ENCODE results near the gene RNF34.
A peak's percentile ranks its signal among the peaks of the same experiment; 100 is the strongest.
"Not testable (repeated sequence)": the region's sequence is repeated elsewhere in the genome, so short reads cannot be mapped to it uniquely, and the experiment has no call there.

RNF34 gene, protein sequence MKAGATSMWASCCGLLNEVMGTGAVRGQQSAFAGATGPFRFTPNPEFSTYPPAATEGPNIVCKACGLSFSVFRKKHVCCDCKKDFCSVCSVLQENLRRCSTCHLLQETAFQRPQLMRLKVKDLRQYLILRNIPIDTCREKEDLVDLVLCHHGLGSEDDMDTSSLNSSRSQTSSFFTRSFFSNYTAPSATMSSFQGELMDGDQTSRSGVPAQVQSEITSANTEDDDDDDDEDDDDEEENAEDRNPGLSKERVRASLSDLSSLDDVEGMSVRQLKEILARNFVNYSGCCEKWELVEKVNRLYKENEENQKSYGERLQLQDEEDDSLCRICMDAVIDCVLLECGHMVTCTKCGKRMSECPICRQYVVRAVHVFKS

GRCh38 chr12:121399391-121400331, at the start of gene RNF34:
RNF34 (plus strand) TSS chr12:121400118; CDS start chr12:121400213, 95 bp downstream.
- FAIRE-seq (peak; percentile 97), DNase-seq (ENCODE audit: insufficient read length, low spot score) (peak; percentile 94)
- peak; percentile 96 for TF ChIP-seq POLR2A (IDR thresholded peaks at IDR 0.05; ENCODE audit: low read depth, low read length)

GRCh38 chr12:121351820-121352681, 47.9 kb upstream of the RNF34 start, which contains the start of gene ANAPC5:
ANAPC5 (minus strand) TSS chr12:121352411; CDS start chr12:121352340, 71 bp downstream.
- FAIRE-seq (peak; percentile 93), DNase-seq (ENCODE audit: insufficient read length, low spot score) (peak; percentile 94)
- TF ChIP-seq POLR2A (IDR thresholded peaks at IDR 0.05; ENCODE audit: low read depth, low read length) = peak; percentile 69

DNA sequence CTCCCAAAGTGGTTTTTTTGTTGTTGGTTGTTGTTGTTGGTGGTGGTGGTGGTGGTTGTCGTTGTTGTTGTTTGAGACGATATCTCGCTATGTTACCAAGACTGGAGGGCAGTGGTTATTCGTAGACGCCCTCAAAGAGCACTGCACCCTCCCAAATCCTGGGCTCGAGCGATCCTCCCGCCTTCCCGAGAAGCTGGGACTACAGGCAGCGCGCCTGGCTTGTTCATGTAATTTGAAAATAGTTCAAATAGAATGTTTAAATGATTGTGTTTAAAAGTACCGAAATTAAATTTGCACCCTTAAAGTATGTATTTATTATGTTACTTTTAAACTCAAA, 47.3 kb upstream of the RNF34 start:
- TF ChIP-seq POLR2A (IDR thresholded peaks at IDR 0.05; ENCODE audit: low read depth, low read length) = no peak
- FAIRE-seq (no peak), DNase-seq (ENCODE audit: insufficient read length, low spot score) (no peak)

DNA sequence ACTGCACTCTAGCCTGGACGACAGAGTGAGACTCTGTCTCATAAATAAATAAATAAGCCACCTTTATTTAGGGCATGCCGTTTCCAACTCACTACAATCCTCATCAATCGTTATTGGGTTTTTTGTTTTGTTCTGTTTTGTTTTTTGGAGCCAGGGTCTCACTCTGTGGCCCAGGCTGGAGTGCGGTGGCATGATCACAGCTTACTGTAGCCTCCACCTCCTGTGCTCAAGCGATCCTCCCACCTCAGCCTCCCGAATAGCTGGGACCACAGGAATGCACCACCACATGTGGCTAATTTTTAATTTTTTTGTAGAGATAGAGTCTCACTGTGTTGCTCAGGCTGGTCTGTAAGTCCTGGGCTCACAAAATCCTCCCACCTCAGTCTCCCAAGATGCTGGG, 44.1 kb upstream of the RNF34 start:
- DNase-seq (ENCODE audit: insufficient read length, low spot score) (no peak), FAIRE-seq (no peak)
- no peak for TF ChIP-seq POLR2A (IDR thresholded peaks at IDR 0.05; ENCODE audit: low read depth, low read length)

- FAIRE-seq (no peak), DNase-seq (ENCODE audit: insufficient read length, low spot score) (no peak)
- TF ChIP-seq POLR2A (IDR thresholded peaks at IDR 0.05; ENCODE audit: low read depth, low read length) = no peak
Measured at GRCh38 chr12:121356657-121357056, 43.3 kb upstream of the RNF34 start.

DNA sequence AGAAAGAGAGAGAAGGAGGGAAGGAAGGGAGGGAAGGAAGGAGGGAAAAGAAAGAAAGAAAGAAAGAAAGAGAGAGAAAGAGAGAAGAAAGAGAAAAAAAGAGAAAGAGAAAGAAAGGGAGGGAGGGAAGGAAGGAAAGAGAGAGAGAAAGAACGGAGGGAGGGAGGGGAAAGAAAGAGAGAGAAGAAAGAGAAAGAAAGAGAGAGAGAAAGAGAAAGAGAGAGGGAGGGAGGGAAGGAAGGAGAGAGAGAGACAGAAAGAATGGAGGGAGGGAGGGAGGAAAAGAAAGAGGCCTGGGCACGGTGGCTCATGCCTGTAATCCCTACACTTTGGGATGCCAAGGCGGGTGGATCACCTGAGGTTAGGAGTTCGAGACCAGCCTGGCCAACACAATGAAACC, 42.6 kb upstream of the RNF34 start:
- TF ChIP-seq POLR2A (IDR thresholded peaks at IDR 0.05; ENCODE audit: low read depth, low read length) = no peak
- DNase-seq (ENCODE audit: insufficient read length, low spot score) (no peak), FAIRE-seq (no peak)

- DNase-seq (ENCODE audit: insufficient read length, low spot score) = no peak
- FAIRE-seq = no peak
- TF ChIP-seq POLR2A (IDR thresholded peaks at IDR 0.05; ENCODE audit: low read depth, low read length) = no peak
Measured at GRCh38 chr12:121358073-121358472, 41.8 kb upstream of the RNF34 start.

- FAIRE-seq (peak; percentile 58), DNase-seq (ENCODE audit: insufficient read length, low spot score) (peak; percentile 13)
- no peak for TF ChIP-seq POLR2A (IDR thresholded peaks at IDR 0.05; ENCODE audit: low read depth, low read length)
Measured at GRCh38 chr12:121364683-121365121, 35.2 kb upstream of the RNF34 start.

DNA sequence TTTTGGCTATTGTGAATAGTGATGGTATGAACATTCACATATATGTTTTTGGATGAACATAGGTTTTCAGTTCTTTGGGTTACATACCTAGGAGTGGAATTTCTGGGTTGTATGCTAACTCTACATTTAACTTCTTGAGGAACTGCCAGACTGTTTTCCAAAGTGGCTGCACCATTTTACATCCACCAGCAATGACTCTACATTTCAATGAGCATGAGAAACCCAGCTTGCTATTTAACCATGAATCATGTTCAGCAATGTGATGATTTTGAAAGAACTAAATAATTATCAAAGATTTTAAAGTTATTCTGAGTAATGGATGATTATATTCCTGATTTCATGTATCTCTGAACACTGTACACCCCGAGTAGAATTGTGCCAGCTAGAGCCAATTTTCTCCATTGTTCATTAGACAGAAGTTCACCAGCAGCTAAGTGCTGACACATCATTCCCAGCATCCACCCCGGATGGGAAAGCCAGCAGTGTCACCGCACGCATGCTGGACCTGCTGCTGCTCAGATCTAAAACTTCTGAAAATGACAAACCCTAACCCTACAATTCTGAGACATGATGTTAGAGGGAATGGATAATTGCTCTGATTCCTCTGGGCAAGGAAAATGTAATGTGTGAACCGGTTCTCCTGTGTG, 34.4 kb upstream of the RNF34 start:
- FAIRE-seq (no peak), DNase-seq (ENCODE audit: insufficient read length, low spot score) (no peak)
- TF ChIP-seq POLR2A (IDR thresholded peaks at IDR 0.05; ENCODE audit: low read depth, low read length) = no peak

DNA sequence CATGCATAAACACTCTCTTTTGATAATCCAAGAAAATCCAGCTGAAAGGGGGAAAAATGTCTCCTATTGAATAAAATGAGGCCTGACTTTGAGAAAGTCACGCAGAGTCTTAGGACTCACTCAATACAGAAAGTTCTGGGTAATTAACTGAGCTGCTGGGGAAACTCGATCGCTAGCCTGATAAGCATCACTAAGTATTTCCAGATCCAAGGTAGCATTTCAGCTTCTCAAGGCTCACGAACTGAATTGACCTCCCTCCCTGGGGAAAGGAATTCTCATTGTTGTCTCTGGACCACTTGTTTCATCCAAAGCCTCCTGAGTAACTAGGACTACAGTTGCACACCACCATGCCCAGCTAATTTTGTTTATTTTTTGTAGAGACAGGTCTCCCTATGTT, 33.9 kb upstream of the RNF34 start:
- FAIRE-seq = no peak
- TF ChIP-seq POLR2A (IDR thresholded peaks at IDR 0.05; ENCODE audit: low read depth, low read length) = no peak

GRCh38 chr12:121371404-121371803, 28.5 kb upstream of the RNF34 start:
- TF ChIP-seq POLR2A (IDR thresholded peaks at IDR 0.05; ENCODE audit: low read depth, low read length) = no peak
- DNase-seq (ENCODE audit: insufficient read length, low spot score) (no peak), FAIRE-seq (no peak)

More for the DNA sequence above, 33.9 kb upstream of the RNF34 start:
- DNase-seq (ENCODE audit: insufficient read length, low spot score) = no peak

GRCh38 chr12:121373755-121374154, 26.2 kb upstream of the RNF34 start:
- FAIRE-seq (no peak), DNase-seq (ENCODE audit: insufficient read length, low spot score) (no peak)
- no peak for TF ChIP-seq POLR2A (IDR thresholded peaks at IDR 0.05; ENCODE audit: low read depth, low read length)

GRCh38 chr12:121374336-121374735, 25.6 kb upstream of the RNF34 start:
- not testable (repeated sequence) for FAIRE-seq; DNase-seq (ENCODE audit: insufficient read length, low spot score)

DNA sequence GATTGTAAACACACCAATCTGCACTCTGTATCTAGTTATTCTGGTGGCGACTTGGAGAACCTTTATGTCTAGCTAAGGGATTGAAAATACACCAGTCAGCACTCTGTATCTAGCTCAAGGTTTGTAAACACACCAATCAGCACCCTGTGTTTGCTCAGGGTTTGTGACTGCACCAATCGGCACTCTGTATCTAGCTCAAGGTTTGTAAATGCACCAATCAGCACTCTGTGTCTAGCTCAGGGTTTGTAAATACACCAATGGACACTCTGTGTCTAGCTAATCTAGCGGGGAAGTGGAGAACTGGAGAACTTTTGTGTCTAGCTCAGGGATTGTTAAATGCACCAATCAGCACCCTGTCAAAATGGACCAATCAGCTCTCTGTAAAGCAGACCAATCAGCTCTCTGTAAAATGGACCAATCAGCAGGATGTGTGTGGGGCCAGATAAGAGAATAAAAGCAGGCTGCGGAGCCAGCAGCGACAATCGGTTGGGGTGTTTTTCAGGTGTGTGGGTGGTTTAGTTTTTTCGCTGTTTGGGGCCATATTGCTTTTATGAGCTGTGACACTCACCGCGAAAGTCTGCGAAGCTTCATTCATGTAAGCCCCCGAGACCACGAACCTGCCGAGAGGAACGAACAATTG, 24.9 kb upstream of the RNF34 start:
- DNase-seq (ENCODE audit: insufficient read length, low spot score); FAIRE-seq: not testable (repeated sequence)
